H9 (cell line): ENCODE data around the gene COL4A1. TPM values are rescaled to one million over a fixed set of nuclear protein-coding genes. Genes with fewer than 3 reads are reported as not detected.

Experiments used
- DNase-seq: peaks from one replicate; pipeline ENCODE4 v3.0.0-alpha.2; 2017
- H2AFZ ChIP-seq: one replicate; pipeline ENCODE4 v1.6.1; 2013; ENCODE audit warnings: mild to moderate bottlenecking, low read length, control low read depth, moderate library complexity
- H2AK5ac ChIP-seq: 2 replicates; pipeline ENCODE4 v1.6.1; 2013; ENCODE audit warnings: low read length, control low read depth, mixed read lengths; ENCODE audit not compliant: insufficient read length
- H2BK120ac ChIP-seq: one replicate; pipeline ENCODE4 v1.6.1; 2013; ENCODE audit warnings: low read depth, mild to moderate bottlenecking, low read length, control low read depth, inconsistent platforms; ENCODE audit not compliant: poor library complexity, severe bottlenecking
- H2BK12ac ChIP-seq: 2 replicates; pipeline ENCODE4 v1.6.1; 2013; ENCODE audit warnings: low read length, control low read depth, mixed read lengths, low read depth; ENCODE audit not compliant: insufficient read length
- H2BK15ac ChIP-seq: 2 replicates; pipeline ENCODE4 v1.6.1; 2013; ENCODE audit warnings: low read depth, low read length, control low read depth
- H2BK20ac ChIP-seq: one replicate; pipeline ENCODE4 v1.6.1; 2013; ENCODE audit warnings: low read depth, mild to moderate bottlenecking, low read length, control low read depth, inconsistent platforms; ENCODE audit not compliant: poor library complexity, severe bottlenecking
- H2BK5ac ChIP-seq: 2 replicates; pipeline ENCODE4 v1.6.1; 2013; ENCODE audit warnings: low read length, control low read depth, mixed read lengths; ENCODE audit not compliant: insufficient read length
- H3K14ac ChIP-seq: 2 replicates; pipeline ENCODE4 v1.6.1; 2013; ENCODE audit warnings: low read length, control low read depth; ENCODE audit not compliant: insufficient read depth
- H3K18ac ChIP-seq: 2 replicates; pipeline ENCODE4 v1.6.1; 2013; ENCODE audit warnings: low read depth, mild to moderate bottlenecking, mixed read lengths, low read length, control low read depth; ENCODE audit not compliant: insufficient read length
- H3K23ac ChIP-seq: 2 replicates; pipeline ENCODE4 v1.6.1; 2013; ENCODE audit warnings: low read length, control low read depth, mixed read lengths, low read depth; ENCODE audit not compliant: insufficient read length
- H3K23me2 ChIP-seq: 2 replicates; pipeline ENCODE4 v1.6.1; 2013; ENCODE audit warnings: low read depth, mild to moderate bottlenecking, mixed read lengths, low read length, control low read depth; ENCODE audit not compliant: insufficient read length, poor library complexity, severe bottlenecking
- H3K27ac ChIP-seq: 2 replicates; pipeline ENCODE4 v1.5.1; 2013; ENCODE audit warnings: low read length, control low read depth, mixed read lengths, low read depth; ENCODE audit not compliant: insufficient read length
- H3K27me3 ChIP-seq: 2 replicates; pipeline ENCODE4 v1.6.1; 2013; ENCODE audit warnings: low read length, control low read depth, inconsistent platforms; ENCODE audit not compliant: insufficient read depth
- H3K4ac ChIP-seq: 2 replicates; pipeline ENCODE4 v1.6.1; 2013; ENCODE audit warnings: low read depth, mild to moderate bottlenecking, control low read depth, inconsistent platforms, low read length, moderate library complexity
- H3K4me1 ChIP-seq: 2 replicates; pipeline ENCODE4 v1.6.1; 2013; ENCODE audit warnings: low read length, control low read depth, inconsistent platforms; ENCODE audit not compliant: insufficient read depth
- H3K4me2 ChIP-seq: 2 replicates; pipeline ENCODE4 v1.6.1; 2013; ENCODE audit warnings: low read length, control low read depth, mixed read lengths; ENCODE audit not compliant: insufficient read length, insufficient read depth
- H3K56ac ChIP-seq: 2 replicates; pipeline ENCODE4 v1.6.1; 2013; ENCODE audit warnings: low read depth, mild to moderate bottlenecking, mixed read lengths, low read length, control low read depth; ENCODE audit not compliant: insufficient read length
- H3K79me1 ChIP-seq: 2 replicates; pipeline ENCODE4 v1.6.1; 2013; ENCODE audit warnings: low read depth, mild to moderate bottlenecking, moderate library complexity, low read length, control low read depth, inconsistent platforms; ENCODE audit not compliant: insufficient read depth, poor library complexity, severe bottlenecking
- H3K79me2 ChIP-seq: 2 replicates; pipeline ENCODE4 v1.6.1; 2013; ENCODE audit warnings: low read length, control low read depth, inconsistent platforms; ENCODE audit not compliant: insufficient read depth
- H3K9ac ChIP-seq: 2 replicates; pipeline ENCODE4 v1.6.1; 2013; ENCODE audit warnings: low read length, control low read depth, mixed read lengths; ENCODE audit not compliant: insufficient read length; ENCODE audit errors: extremely low read depth
- H3K9me3 ChIP-seq: one replicate; pipeline ENCODE4 v1.6.1; 2013; ENCODE audit warnings: low read depth, low read length, inconsistent platforms; ENCODE audit not compliant: control insufficient read depth
- H3T11ph ChIP-seq: one replicate; pipeline ENCODE4 v1.6.1; 2013; ENCODE audit warnings: mild to moderate bottlenecking, low read length, control low read depth, inconsistent platforms
- H4K20me1 ChIP-seq: one replicate; pipeline ENCODE4 v1.6.1; 2013; ENCODE audit not compliant: control insufficient read depth, insufficient read length, insufficient read depth
- H4K5ac ChIP-seq: 2 replicates; pipeline ENCODE4 v1.6.1; 2013; ENCODE audit warnings: low read depth, mild to moderate bottlenecking, mixed read lengths, low read length, control low read depth; ENCODE audit not compliant: insufficient read length
- H4K8ac ChIP-seq: replicated peaks from 2 replicates; pipeline ENCODE4 v1.6.1; 2013; ENCODE audit warnings: low read length, control low read depth, mixed read lengths, low read depth; ENCODE audit not compliant: insufficient read length
- H4K91ac ChIP-seq: 2 replicates; pipeline ENCODE4 v1.6.1; 2013; ENCODE audit warnings: low read depth, mild to moderate bottlenecking, moderate library complexity, mixed read lengths, low read length, control low read depth; ENCODE audit not compliant: insufficient read length
- H3K27ac Mint-ChIP-seq, 3 experiments: 2 replicates in 2 of 3; 3 replicates in 1 of 3; pipeline ENCODE4 v1.8.0; 2020 to 2021; ENCODE audit warnings: mixed read lengths in 3 of 3, mild to moderate bottlenecking in 1 of 3, moderate library complexity in 1 of 3
- H3K27me3 Mint-ChIP-seq: 2 replicates; pipeline ENCODE4 v1.8.0; 2021; ENCODE audit warnings: low read depth, mild to moderate bottlenecking, moderate library complexity, mixed read lengths
- H3K36me3 Mint-ChIP-seq, 3 experiments: 2 replicates in 2 of 3; 3 replicates in 1 of 3; pipeline ENCODE4 v1.8.0; 2020 to 2021; ENCODE audit warnings: low read depth in 3 of 3, mixed read lengths in 3 of 3; ENCODE audit not compliant: insufficient read depth in 1 of 3
- H3K4me1 Mint-ChIP-seq, 2 experiments: 2 replicates each; pipeline ENCODE4 v1.8.0; 2020; ENCODE audit warnings: mixed read lengths in 2 of 2
- H3K4me3 Mint-ChIP-seq, 2 experiments: 2 replicates in 1 of 2; 3 replicates in 1 of 2; pipeline ENCODE4 v1.8.0; 2020 to 2021; ENCODE audit warnings: mild to moderate bottlenecking in 2 of 2, mixed read lengths in 2 of 2, moderate library complexity in 1 of 2
- H3K9me3 Mint-ChIP-seq, 2 experiments: 2 replicates in 1 of 2; 3 replicates in 1 of 2; pipeline ENCODE4 v1.8.0; 2020; ENCODE audit warnings: mild to moderate bottlenecking in 2 of 2, mixed read lengths in 2 of 2, moderate library complexity in 1 of 2
- WGBS: extraction: QIAGEN DNeasy Blood & Tissue Kit; methylation state at CpG from one replicate; pipeline ENCODE4 v1.1.7; 2013; ENCODE audit warnings: missing lambda C conversion rate, low lambda C conversion rate, mixed read lengths; ENCODE audit not compliant: insufficient read length; ENCODE audit errors: extremely low coverage; 5-methylcytosine and 5-hydroxymethylcytosine counted together
- total RNA-seq: library from RNA; stranded (reverse); gene quantifications from 2 replicates; pipeline ENCODE4 v1.2.1, GENCODE V29; 2021
- TF ChIP-seq, protein P1 (sequence below): fragments of 200-600 bp; sonication (generic); conservative IDR thresholded peaks from 3 replicates; pipeline ENCODE4 v1.8.0; 2021; ENCODE audit warnings: antibody characterized with exemption, mild to moderate bottlenecking

The COL4A1 gene
- total RNA-seq, 1 experiment from 2014 or later: 73.1 TPM

DNA sequence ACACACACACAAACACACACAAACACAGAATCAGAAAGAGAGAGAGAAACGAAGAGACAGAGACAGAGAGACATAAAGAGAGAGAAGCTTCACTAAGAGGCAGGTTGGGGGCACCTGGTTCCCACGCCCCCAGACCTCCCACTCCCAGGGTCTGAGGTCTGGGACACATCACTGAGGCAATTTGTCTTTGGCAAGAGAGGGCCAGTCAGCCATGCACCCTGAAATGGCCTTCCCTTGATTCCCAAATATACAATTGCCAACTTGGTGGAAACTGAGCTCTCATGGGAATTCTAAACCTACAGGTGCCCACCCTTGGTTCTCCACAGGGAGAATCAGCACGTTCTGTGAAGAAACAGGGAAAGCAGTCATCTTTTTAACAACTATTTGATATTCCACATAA, 79.5 kb downstream of the COL4A1 start:
- Histone ChIP-seq H4K91ac (no peak overlapping the region), H3K4ac (no peak overlapping the region), H3K14ac (no peak overlapping the region), H2AFZ (no peak overlapping the region), H3K4me2 (no peak overlapping the region), H3K23ac (no peak overlapping the region), H3K9ac (no peak overlapping the region), H3K23me2 (no peaks in the 10 kb centered on the region), H3K27ac (no peak overlapping the region), H2AK5ac (no peak overlapping the region), H3K18ac (no peak overlapping the region), H4K8ac (no peak overlapping the region), H3K56ac (no peak overlapping the region), H2BK15ac (no peak overlapping the region), H2BK5ac (no peak overlapping the region), H2BK12ac (no peak overlapping the region), H2BK20ac (no peak overlapping the region), H3T11ph (no peak overlapping the region), H3K79me2 (no peaks in the 10 kb centered on the region), H4K5ac (no peak overlapping the region), H3K79me1 (no peaks in the 10 kb centered on the region), H2BK120ac (no peak overlapping the region), H3K27me3 (no peaks in the 10 kb centered on the region), H3K4me1 (no peaks in the 10 kb centered on the region; the same call in 1 of the 2 replicates), H4K20me1 (no peaks in the 10 kb centered on the region), H3K9me3 (no peaks in the 10 kb centered on the region)
- Mint-ChIP-seq H3K4me1 (peaks cover 0 to 10% of the 10 kb centered on the region in 2 experiments; a peak in 2 of 4 replicates), H3K9me3 (no peaks in the 10 kb centered on the region), H3K36me3 (no peaks in the 10 kb centered on the region; a peak in 1 of 7 replicates), H3K27ac (no peak overlapping the region), H3K4me3 (no peak overlapping the region), H3K27me3 (no peaks in the 10 kb centered on the region)
- DNase-seq: no peak
- TF ChIP-seq, protein P1, sequence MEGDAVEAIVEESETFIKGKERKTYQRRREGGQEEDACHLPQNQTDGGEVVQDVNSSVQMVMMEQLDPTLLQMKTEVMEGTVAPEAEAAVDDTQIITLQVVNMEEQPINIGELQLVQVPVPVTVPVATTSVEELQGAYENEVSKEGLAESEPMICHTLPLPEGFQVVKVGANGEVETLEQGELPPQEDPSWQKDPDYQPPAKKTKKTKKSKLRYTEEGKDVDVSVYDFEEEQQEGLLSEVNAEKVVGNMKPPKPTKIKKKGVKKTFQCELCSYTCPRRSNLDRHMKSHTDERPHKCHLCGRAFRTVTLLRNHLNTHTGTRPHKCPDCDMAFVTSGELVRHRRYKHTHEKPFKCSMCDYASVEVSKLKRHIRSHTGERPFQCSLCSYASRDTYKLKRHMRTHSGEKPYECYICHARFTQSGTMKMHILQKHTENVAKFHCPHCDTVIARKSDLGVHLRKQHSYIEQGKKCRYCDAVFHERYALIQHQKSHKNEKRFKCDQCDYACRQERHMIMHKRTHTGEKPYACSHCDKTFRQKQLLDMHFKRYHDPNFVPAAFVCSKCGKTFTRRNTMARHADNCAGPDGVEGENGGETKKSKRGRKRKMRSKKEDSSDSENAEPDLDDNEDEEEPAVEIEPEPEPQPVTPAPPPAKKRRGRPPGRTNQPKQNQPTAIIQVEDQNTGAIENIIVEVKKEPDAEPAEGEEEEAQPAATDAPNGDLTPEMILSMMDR: no peak
- WGBS: no CpG with 5 or more reads among the region's 3 CpGs
